GM12878 (cell line): ENCODE measurements around the gene PEAR1. TPM values are rescaled to one million over a fixed set of nuclear protein-coding genes. Genes with fewer than 3 reads are reported as not detected.

Experiments
- ATAC-seq: fragments of 200-7000 bp; cut with Tn5 transposase; 3 replicates; pipeline ENCODE4 v1.9.1; 2020; ENCODE audit warnings: mild to moderate bottlenecking, moderate library complexity
- BruUV-seq: library from RNA; stranded (reverse); fragments of 400-500 nt; replicated peaks from 2 replicates; lab custom pipeline; 2021; lab: Mats Ljungman, UMichigan
- CTCF ChIA-PET: fragments of 300-600 bp; sonication (Branson Sonifier 250); formaldehyde crosslinking; extraction: SDS; loops from one replicate; lab custom pipeline; 2021; ENCODE audit warnings: inconsistent platforms; lab: Yijun Ruan, JAX
- POLR2A ChIA-PET: fragments of 350-600 bp; formaldehyde crosslinking; extraction: SDS; loops from one replicate; lab custom pipeline; 2021; ENCODE audit warnings: inconsistent platforms; lab: Charles Lee
- RAD21 ChIA-PET: fragments of 300-600 bp; sonication (Branson Sonifier 250); formaldehyde crosslinking; loops from one replicate; lab custom pipeline; 2023; ENCODE audit warnings: antibody characterized with exemption; ENCODE audit not compliant: unreplicated experiment; lab: Charles Lee
- SMC1A ChIA-PET: fragments of 300-600 bp; sonication (Branson Sonifier 250); formaldehyde crosslinking; loops from one replicate; lab custom pipeline; 2023; ENCODE audit not compliant: unreplicated experiment, uncharacterized antibody; lab: Charles Lee
- DNase-seq: peaks from one replicate; pipeline ENCODE4 v3.0.0-alpha.2; 2011; ENCODE audit warnings: low read depth, low spot score
- FAIRE-seq: peaks from 3 replicates; lab custom pipeline; 2011; peaks lifted over from hg19 to GRCh38; lab: Jason Lieb, UNC
- H2AFZ ChIP-seq: 2 replicates; pipeline ENCODE4 v1.6.0; 2011; ENCODE audit warnings: low read depth, low read length, control low read depth; ENCODE audit not compliant: control insufficient read depth
- H3K27ac ChIP-seq: 2 replicates; pipeline ENCODE4 v1.5.1; 2011; ENCODE audit warnings: control low read depth; ENCODE audit not compliant: control insufficient read depth, insufficient read depth
- H3K27me3 ChIP-seq, 2 experiments: replicated peaks in 1 of 2; 2 replicates each; pipeline versions ENCODE4 v1.6.0 to v1.6.1; 2011; ENCODE audit warnings: low read length in 1 of 2; ENCODE audit not compliant: control insufficient read depth in 2 of 2, insufficient read depth in 2 of 2
- H3K36me3 ChIP-seq, 2 experiments: 2 replicates each; pipeline ENCODE4 v1.5.1; 2011; ENCODE audit warnings: low read length in 1 of 2; ENCODE audit not compliant: control insufficient read depth in 2 of 2, insufficient read depth in 2 of 2
- H3K4me1 ChIP-seq: 2 replicates; pipeline ENCODE4 v1.6.1; 2011; ENCODE audit warnings: mild to moderate bottlenecking, low read length, moderate library complexity, mixed read lengths; ENCODE audit not compliant: control insufficient read depth, insufficient read depth
- H3K4me2 ChIP-seq: 2 replicates; pipeline ENCODE4 v1.6.0; 2011; ENCODE audit warnings: control low read depth; ENCODE audit not compliant: control insufficient read depth, insufficient read depth
- H3K4me3 ChIP-seq: fragments of 200-600 bp; sonication (generic); 2 replicates; pipeline ENCODE4 v1.5.1; 2016
- H3K79me2 ChIP-seq: 2 replicates; pipeline ENCODE4 v1.6.0; 2011; ENCODE audit warnings: low read length; ENCODE audit not compliant: control insufficient read depth, insufficient read depth
- H3K9ac ChIP-seq: 2 replicates; pipeline ENCODE4 v1.8.0; 2011; ENCODE audit warnings: low read length, control low read depth, mixed read lengths; ENCODE audit not compliant: control insufficient read depth, insufficient read depth
- H3K9me3 ChIP-seq: replicated peaks from 3 replicates; pipeline ENCODE4 v1.5.1; 2011; ENCODE audit warnings: mild to moderate bottlenecking, low read length; ENCODE audit not compliant: control insufficient read depth, insufficient read depth
- H4K20me1 ChIP-seq: 2 replicates; pipeline ENCODE4 v1.6.0; 2011; ENCODE audit not compliant: control insufficient read depth, insufficient read depth
- BCL11A ChIP-seq: IDR thresholded peaks from 2 replicates; pipeline ENCODE4 v1.6.1; 2011; ENCODE audit warnings: low read depth, low read length
- CREB1 ChIP-seq: IDR thresholded peaks from 2 replicates; pipeline ENCODE4 v1.6.1; 2012; ENCODE audit warnings: low read depth, mild to moderate bottlenecking, inconsistent platforms
- JUNB ChIP-seq: IDR thresholded peaks from 2 replicates; pipeline ENCODE4 v1.6.1; 2016; ENCODE audit warnings: antibody characterized with exemption, mild to moderate bottlenecking
- JUND ChIP-seq: IDR thresholded peaks from 2 replicates; pipeline ENCODE4 v1.6.1; 2012; ENCODE audit warnings: low read depth, mild to moderate bottlenecking, low read length, improper control_type of control experiment, moderate library complexity
- MEF2B ChIP-seq: fragments of 450-650 bp; IDR thresholded peaks from 2 replicates; pipeline ENCODE4 v1.6.1; 2018; ENCODE audit warnings: mild to moderate bottlenecking, moderate library complexity; ENCODE audit not compliant: partially characterized antibody, poor library complexity, severe bottlenecking
- PAX5 ChIP-seq: IDR thresholded peaks from 2 replicates; pipeline ENCODE4 v1.6.1; 2011; ENCODE audit warnings: low read depth, low read length, borderline replicate concordance
- RUNX3 ChIP-seq: IDR thresholded peaks from 2 replicates; pipeline ENCODE4 v1.6.1; 2012; ENCODE audit warnings: low read length, inconsistent platforms
- SMAD5 ChIP-seq: IDR thresholded peaks from 2 replicates; pipeline ENCODE4 v1.6.1; 2016; ENCODE audit warnings: antibody characterized with exemption, low read depth
- SUPT20H ChIP-seq: IDR thresholded peaks from 2 replicates; pipeline ENCODE4 v1.6.1; 2011; ENCODE audit warnings: low read depth, mild to moderate bottlenecking, low read length, moderate library complexity, borderline replicate concordance; ENCODE audit not compliant: control insufficient read depth
- WGBS: methylation state at CpG from one replicate; pipeline ENCODE4 v1.1.6; 2016; ENCODE audit warnings: low lambda C conversion rate; ENCODE audit not compliant: insufficient replicate concordance, insufficient coverage; ENCODE audit errors: missing lambda C conversion rate; 5-methylcytosine and 5-hydroxymethylcytosine counted together
- in situ Hi-C: fragments of 300-500 bp; cut with MboI; formaldehyde crosslinking; loops from 9 replicates; pipeline ENCODE4 v1.14.3; 2018; ENCODE audit warnings: mixed read lengths
- intact Hi-C: fragments of 100-400 bp; cut with micrococcal nuclease; formaldehyde crosslinking; loops from one replicate; pipeline ENCODE4 v1.14.2; 2022; ENCODE audit not compliant: unreplicated experiment
- polyA plus RNA-seq, 11 experiments: library from polyadenylated mRNA; depleted of rRNA in 4 of 11; unstranded in 6 of 11; stranded (reverse) in 5 of 11; fragments of >200 nt; fragmentation: Nextera tagmentation in 4 of 11; fragmentation: Illumina TruSeq in 1 of 11; extraction: Ambion mirVana in 4 of 11; extraction: Trizol in 1 of 11; gene quantifications; 1 replicate in 1 of 11; 2 replicates in 10 of 11; pipeline versions ENCODE4 v1.2.1 to v1.2.3, GENCODE V29; 2011 to 2016; ENCODE audit warnings: inconsistent platforms in 2 of 11, missing spikeins in 2 of 11, low read depth in 1 of 11
- total RNA-seq, 4 experiments: library from RNA; depleted of rRNA in 3 of 4; stranded (reverse); fragments of >200 nt in 3 of 4; fragmentation: Illumina TruSeq in 1 of 4; extraction: Trizol in 1 of 4; gene quantifications; 2 replicates each; pipeline versions ENCODE4 v1.2.1 to v1.2.3, GENCODE V29; 2013 to 2021
- TF ChIP-seq, protein P1 (sequence below): fragments of 450-650 bp; formaldehyde crosslinking; IDR thresholded peaks from 2 replicates; pipeline ENCODE4 v1.4.0; 2022; ENCODE audit warnings: mild to moderate bottlenecking, moderate library complexity
- TF ChIP-seq, protein P2 (sequence below): fragments of 150-350 bp; IDR thresholded peaks from 2 replicates; pipeline ENCODE4 v1.6.1; 2016; ENCODE audit warnings: low read depth, low read length

The PEAR1 gene
- total and polyA plus RNA-seq, 10 of the 15 experiments (the other 5 are each of a cell fraction or from before 2014, with no cell fraction given) = not detected

DNA sequence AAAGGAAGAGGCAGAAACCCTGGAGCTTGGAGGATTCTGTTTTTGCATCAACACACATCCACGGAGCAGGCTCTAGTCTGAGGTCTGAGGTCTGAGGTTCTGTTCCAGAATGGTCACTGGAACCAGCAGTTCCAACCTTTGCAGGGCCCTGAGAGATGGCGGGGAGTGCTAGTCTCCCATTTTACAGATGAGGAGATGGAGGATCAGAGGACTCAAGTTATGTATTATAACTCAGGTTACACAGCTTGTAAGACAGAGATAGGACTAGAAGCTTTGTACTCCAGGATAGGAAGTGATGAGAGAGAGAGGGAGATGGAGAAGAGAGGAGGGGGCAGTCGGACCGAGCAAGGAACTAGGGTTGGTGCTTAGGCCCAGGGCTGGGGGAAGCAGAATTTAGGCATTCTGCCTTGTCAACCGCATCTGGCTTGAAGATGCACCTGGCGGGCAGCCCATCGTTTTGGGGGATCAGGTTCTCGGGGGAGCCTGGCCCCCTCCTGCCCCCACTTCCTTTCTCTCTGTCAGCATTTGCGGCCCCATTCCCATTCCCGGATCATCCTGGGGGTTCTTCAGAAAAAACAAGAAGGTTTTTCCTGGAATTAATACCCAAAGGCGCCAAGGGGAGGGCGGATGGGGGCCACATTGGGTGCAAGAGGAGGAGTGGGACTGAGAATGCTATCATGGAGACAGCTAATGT lies 5.6 kb downstream of the PEAR1 start (continued):
- no peak for TF ChIP-seq BCL11A
- TF ChIP-seq, protein P1, sequence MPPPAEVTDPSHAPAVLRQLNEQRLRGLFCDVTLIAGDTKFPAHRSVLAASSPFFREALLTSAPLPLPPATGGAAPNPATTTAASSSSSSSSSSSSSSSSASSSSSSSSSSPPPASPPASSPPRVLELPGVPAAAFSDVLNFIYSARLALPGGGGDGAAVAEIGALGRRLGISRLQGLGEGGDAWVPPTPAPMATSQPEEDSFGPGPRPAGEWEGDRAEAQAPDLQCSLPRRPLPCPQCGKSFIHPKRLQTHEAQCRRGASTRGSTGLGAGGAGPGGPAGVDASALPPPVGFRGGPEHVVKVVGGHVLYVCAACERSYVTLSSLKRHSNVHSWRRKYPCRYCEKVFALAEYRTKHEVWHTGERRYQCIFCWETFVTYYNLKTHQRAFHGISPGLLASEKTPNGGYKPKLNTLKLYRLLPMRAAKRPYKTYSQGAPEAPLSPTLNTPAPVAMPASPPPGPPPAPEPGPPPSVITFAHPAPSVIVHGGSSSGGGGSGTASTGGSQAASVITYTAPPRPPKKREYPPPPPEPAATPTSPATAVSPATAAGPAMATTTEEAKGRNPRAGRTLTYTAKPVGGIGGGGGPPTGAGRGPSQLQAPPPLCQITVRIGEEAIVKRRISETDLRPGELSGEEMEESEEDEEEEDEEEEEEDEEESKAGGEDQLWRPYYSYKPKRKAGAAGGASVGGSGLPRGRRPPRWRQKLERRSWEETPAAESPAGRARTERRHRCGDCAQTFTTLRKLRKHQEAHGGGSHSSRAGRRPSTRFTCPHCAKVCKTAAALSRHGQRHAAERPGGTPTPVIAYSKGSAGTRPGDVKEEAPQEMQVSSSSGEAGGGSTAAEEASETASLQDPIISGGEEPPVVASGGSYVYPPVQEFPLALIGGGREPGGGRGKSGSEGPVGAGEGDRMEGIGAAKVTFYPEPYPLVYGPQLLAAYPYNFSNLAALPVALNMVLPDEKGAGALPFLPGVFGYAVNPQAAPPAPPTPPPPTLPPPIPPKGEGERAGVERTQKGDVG (CRISPR knock-in tag) = no peak

DNA sequence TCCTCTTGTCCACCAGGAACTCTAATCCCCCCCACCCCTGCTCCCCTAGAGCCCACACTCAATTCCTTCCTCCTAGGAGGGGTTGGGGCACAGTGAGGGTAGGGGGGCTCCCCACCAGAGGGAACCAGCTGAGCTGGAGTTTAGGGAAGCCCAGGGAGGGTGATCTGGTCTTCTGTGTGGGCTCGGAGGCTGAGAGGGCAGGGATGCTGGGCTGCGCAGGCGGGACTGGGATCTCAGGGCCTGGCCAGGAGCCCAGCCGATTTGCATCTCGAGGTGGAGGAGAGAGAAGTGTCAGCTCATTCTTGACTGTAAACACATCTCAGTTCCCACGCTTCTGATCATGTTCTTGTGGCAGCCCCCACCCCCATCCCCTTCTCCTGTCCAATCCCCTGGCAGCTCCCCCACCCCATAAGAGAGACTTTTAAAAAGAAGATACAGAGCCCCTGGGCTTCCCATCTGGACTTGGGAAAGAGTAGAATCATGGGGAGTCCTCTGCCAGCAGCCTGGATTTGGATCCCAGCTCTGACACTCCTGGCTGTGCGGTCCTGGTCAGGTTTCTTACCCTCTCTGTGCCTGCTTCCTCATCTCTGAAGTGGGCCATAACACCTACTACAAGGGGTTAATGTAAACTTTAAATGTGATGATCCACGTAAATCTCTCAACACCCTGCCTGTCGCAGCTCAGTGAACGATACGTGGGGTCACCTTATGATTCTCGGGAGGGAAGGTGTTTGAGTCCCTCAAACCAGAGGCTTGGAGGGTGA lies 6.6 kb downstream of the PEAR1 start:
- Histone ChIP-seq H3K79me2 (no peaks in the 10 kb centered on the region), H3K4me3 (no peak overlapping the region), H2AFZ (no peak overlapping the region), H3K4me2 (no peak overlapping the region), H3K9ac (no peak overlapping the region), H3K27ac (no peak overlapping the region), H3K4me1 (no peaks in the 10 kb centered on the region), H4K20me1 (no peaks in the 10 kb centered on the region), H3K9me3 (no peaks in the 10 kb centered on the region), H3K36me3 (no peaks in the 10 kb centered on the region), H3K27me3 (peaks cover 0 to 4% of the 10 kb centered on the region in 2 experiments; a peak in 2 of 4 replicates)
- in situ Hi-C loops (no loop called here), intact Hi-C loops (no loop called here)
- WGBS = 37% methylated on average over 12 of the region's 12 CpGs
- CTCF ChIA-PET = interaction anchor here (0.8 to 1.8 kb wide), 4 partner anchors 10 to 174 kb away, joined by 4 to 7 read pairs (median 4); no protein-coding TSS in a partner anchor
- POLR2A ChIA-PET = no interaction called here
- ATAC-seq (no peak), DNase-seq (no peak), FAIRE-seq (no peak)
- SMC1A ChIA-PET = no interaction called here
- RAD21 ChIA-PET = interaction anchor here (1.6 kb wide), 1 partner anchor 190 kb away, joined by 4 read pairs; no protein-coding TSS in a partner anchor
- BruUV-seq = no TSS peak
- TF ChIP-seq CREB1 (no peak), SUPT20H (no peak), SMAD5 (no peak), JUND (no peak), MEF2B (no peak), JUNB (no peak), PAX5 (no peak), RUNX3 (no peak)
- TF ChIP-seq, protein P2, sequence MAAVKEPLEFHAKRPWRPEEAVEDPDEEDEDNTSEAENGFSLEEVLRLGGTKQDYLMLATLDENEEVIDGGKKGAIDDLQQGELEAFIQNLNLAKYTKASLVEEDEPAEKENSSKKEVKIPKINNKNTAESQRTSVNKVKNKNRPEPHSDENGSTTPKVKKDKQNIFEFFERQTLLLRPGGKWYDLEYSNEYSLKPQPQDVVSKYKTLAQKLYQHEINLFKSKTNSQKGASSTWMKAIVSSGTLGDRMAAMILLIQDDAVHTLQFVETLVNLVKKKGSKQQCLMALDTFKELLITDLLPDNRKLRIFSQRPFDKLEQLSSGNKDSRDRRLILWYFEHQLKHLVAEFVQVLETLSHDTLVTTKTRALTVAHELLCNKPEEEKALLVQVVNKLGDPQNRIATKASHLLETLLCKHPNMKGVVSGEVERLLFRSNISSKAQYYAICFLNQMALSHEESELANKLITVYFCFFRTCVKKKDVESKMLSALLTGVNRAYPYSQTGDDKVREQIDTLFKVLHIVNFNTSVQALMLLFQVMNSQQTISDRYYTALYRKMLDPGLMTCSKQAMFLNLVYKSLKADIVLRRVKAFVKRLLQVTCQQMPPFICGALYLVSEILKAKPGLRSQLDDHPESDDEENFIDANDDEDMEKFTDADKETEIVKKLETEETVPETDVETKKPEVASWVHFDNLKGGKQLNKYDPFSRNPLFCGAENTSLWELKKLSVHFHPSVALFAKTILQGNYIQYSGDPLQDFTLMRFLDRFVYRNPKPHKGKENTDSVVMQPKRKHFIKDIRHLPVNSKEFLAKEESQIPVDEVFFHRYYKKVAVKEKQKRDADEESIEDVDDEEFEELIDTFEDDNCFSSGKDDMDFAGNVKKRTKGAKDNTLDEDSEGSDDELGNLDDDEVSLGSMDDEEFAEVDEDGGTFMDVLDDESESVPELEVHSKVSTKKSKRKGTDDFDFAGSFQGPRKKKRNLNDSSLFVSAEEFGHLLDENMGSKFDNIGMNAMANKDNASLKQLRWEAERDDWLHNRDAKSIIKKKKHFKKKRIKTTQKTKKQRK = no peak
